A673 (cell line): ENCODE results near the gene ANP32A. TPM values are rescaled to one million over a fixed set of nuclear protein-coding genes. Genes with fewer than 3 reads are reported as not detected.

Experiments used
- BruUV-seq: library from RNA; stranded (reverse); fragments of 400-500 nt; replicated peaks from 2 replicates; lab custom pipeline; 2021; lab: Mats Ljungman, UMichigan
- CTCF ChIA-PET: fragments of 300-600 bp; sonication (Branson Sonifier 250); formaldehyde crosslinking; loops from one replicate; lab custom pipeline; 2022; ENCODE audit warnings: antibody characterized with exemption; lab: Charles Lee
- POLR2A ChIA-PET: fragments of 300-600 bp; sonication (Branson Sonifier 250); formaldehyde crosslinking; loops from one replicate; lab custom pipeline; 2022; ENCODE audit warnings: antibody characterized with exemption; ENCODE audit not compliant: low non-redundant PET; lab: Charles Lee
- DNase-seq: peaks from one replicate; pipeline ENCODE4 v3.0.0-alpha.2; 2015; ENCODE audit warnings: low spot score
- H3K27ac ChIP-seq: fragments of 200-600 bp; sonication (generic); 2 replicates; pipeline ENCODE4 v1.5.1; 2016; ENCODE audit warnings: mixed run types, low read depth, mild to moderate bottlenecking, mixed read lengths, antibody characterized with exemption, low read length; ENCODE audit not compliant: poor library complexity, severe bottlenecking
- H3K27me3 ChIP-seq: fragments of 200-600 bp; sonication (generic); replicated peaks from 2 replicates; pipeline ENCODE4 v1.6.1; 2017; ENCODE audit warnings: mixed run types, low read depth, mild to moderate bottlenecking, mixed read lengths, antibody characterized with exemption, low read length; ENCODE audit not compliant: insufficient read depth, poor library complexity
- H3K36me3 ChIP-seq: fragments of 200-600 bp; sonication (generic); 2 replicates; pipeline ENCODE4 v1.6.1; 2016; ENCODE audit warnings: mixed run types, mild to moderate bottlenecking, mixed read lengths, antibody characterized with exemption, low read length; ENCODE audit not compliant: insufficient read depth, poor library complexity, severe bottlenecking
- H3K4me1 ChIP-seq: fragments of 200-600 bp; sonication (generic); 2 replicates; pipeline ENCODE4 v1.6.1; 2017; ENCODE audit warnings: mixed run types, mild to moderate bottlenecking, mixed read lengths, antibody characterized with exemption, low read length; ENCODE audit not compliant: insufficient read depth, poor library complexity, severe bottlenecking
- H3K4me3 ChIP-seq: fragments of 200-600 bp; sonication (generic); 2 replicates; pipeline ENCODE4 v1.5.1; 2016; ENCODE audit warnings: low read depth, mixed run types, mild to moderate bottlenecking, mixed read lengths, low read length; ENCODE audit not compliant: poor library complexity, severe bottlenecking
- H3K9me3 ChIP-seq: fragments of 200-600 bp; sonication (generic); 2 replicates; pipeline ENCODE4 v1.6.1; 2016; ENCODE audit warnings: mixed run types, low read depth, mild to moderate bottlenecking, mixed read lengths, antibody characterized with exemption, low read length; ENCODE audit not compliant: poor library complexity, severe bottlenecking
- CTCF ChIP-seq: fragments of 300-800, 200-600 bp; sonication (generic); conservative IDR thresholded peaks from 2 replicates; pipeline ENCODE4 v1.5.1; 2017; ENCODE audit warnings: low read depth, mild to moderate bottlenecking, antibody characterized with exemption, low read length, moderate library complexity, mixed read lengths
- EZH2 ChIP-seq: fragments of 200-600 bp; sonication (generic); IDR thresholded peaks from 2 replicates; pipeline ENCODE4 v1.6.1; 2017; ENCODE audit warnings: borderline replicate concordance, low read depth, mild to moderate bottlenecking, mixed read lengths, antibody characterized with exemption, low read length; ENCODE audit not compliant: poor library complexity, severe bottlenecking
- intact Hi-C: fragments of 100-400 bp; cut with micrococcal nuclease; formaldehyde crosslinking; loops from one replicate; pipeline ENCODE4 v1.10.0; 2022; ENCODE audit not compliant: unreplicated experiment
- total RNA-seq: library from RNA; stranded (reverse); gene quantifications from 2 replicates; pipeline ENCODE4 v1.2.3, GENCODE V29; 2021

ANP32A gene
- total RNA-seq, 1 experiment from 2014 or later: 331 TPM

GRCh38 chr15:68755731-68756130 is 65.0 kb downstream of the ANP32A start:
- Histone ChIP-seq H3K4me3 (no peak overlapping the region), H3K27ac (no peak overlapping the region), H3K36me3 (no peaks in the 10 kb centered on the region), H3K4me1 (no peaks in the 10 kb centered on the region), H3K27me3 (no peaks in the 10 kb centered on the region), H3K9me3 (no peaks in the 10 kb centered on the region)
- ChIA-PET POLR2A (no interaction called here), CTCF (no interaction called here)
- intact Hi-C loops: no loop called here
- TF ChIP-seq EZH2 (no peak), CTCF (no peak)
- DNase-seq: no peak
- no TSS peak for BruUV-seq

- TF ChIP-seq EZH2 (no peak), CTCF (no peak)
- POLR2A ChIA-PET: no interaction called here
- no peaks in the 10 kb centered on the region for H3K36me3 ChIP-seq
- H3K27me3 ChIP-seq: no peaks in the 10 kb centered on the region
- CTCF ChIA-PET: no interaction called here
- no TSS peak for BruUV-seq
- no peaks in the 10 kb centered on the region for H3K4me1 ChIP-seq
- DNase-seq: no peak
- H3K4me3 ChIP-seq: no peak overlapping the region
- H3K9me3 ChIP-seq: no peaks in the 10 kb centered on the region
- no peak overlapping the region for H3K27ac ChIP-seq
- intact Hi-C loops: no loop called here
These were observed 69.1 kb downstream of the ANP32A start for GRCh38 chr15:68751622-68752021.

GRCh38 chr15:68749793-68750192 is 70.9 kb downstream of the ANP32A start:
- no TSS peak for BruUV-seq
- POLR2A ChIA-PET: no interaction called here
- CTCF ChIA-PET: no interaction called here

More at GRCh38 chr15:68749793-68750192, 70.9 kb downstream of the ANP32A start:
- Histone ChIP-seq H3K36me3 (no peaks in the 10 kb centered on the region), H3K4me1 (no peaks in the 10 kb centered on the region), H3K27ac (no peak overlapping the region), H3K4me3 (no peak overlapping the region), H3K9me3 (no peaks in the 10 kb centered on the region), H3K27me3 (no peaks in the 10 kb centered on the region)
- no peak for DNase-seq
- intact Hi-C loops: no loop called here
- no peak for TF ChIP-seq CTCF
- TF ChIP-seq EZH2: no peak
